ENCODE data around the gene AP1G2. TPM values are rescaled to one million over a fixed set of nuclear protein-coding genes. Genes with fewer than 3 reads are reported as not detected.

The AP1G2 gene
- 294 TPM for total RNA-seq

- peak; percentile 90 for DNase-seq (ENCODE audit: low spot score)
Observed at GRCh38 chr14:23567186-23568020, at the start of gene AP1G2. AP1G2 (minus strand) TSS chr14:23567791; CDS start chr14:23567314, 477 bp downstream.

GRCh38 chr14:23615856-23616255 lies 48.3 kb upstream of the AP1G2 start:
- DNase-seq (ENCODE audit: low spot score), result no peak

- DNase-seq (ENCODE audit: low spot score), result no peak
Observed at GRCh38 chr14:23614395-23614828, 46.8 kb upstream of the AP1G2 start.

- peak; percentile 32 for DNase-seq (ENCODE audit: low spot score)
Observed at GRCh38 chr14:23613242-23614070, 45.9 kb upstream of the AP1G2 start.

- DNase-seq (ENCODE audit: low spot score), result no peak
Observed at GRCh38 chr14:23612802-23613201, 45.2 kb upstream of the AP1G2 start.

GRCh38 chr14:23612354-23612732 lies 44.8 kb upstream of the AP1G2 start:
- no peak for DNase-seq (ENCODE audit: low spot score)

- no peak for DNase-seq (ENCODE audit: low spot score)
Observed at GRCh38 chr14:23610815-23611289, 43.3 kb upstream of the AP1G2 start.

GRCh38 chr14:23610090-23610814 lies 42.7 kb upstream of the AP1G2 start:
- DNase-seq (ENCODE audit: low spot score), result no peak

GRCh38 chr14:23609411-23610089 lies 42.0 kb upstream of the AP1G2 start:
- DNase-seq (ENCODE audit: low spot score), result peak; percentile 24

- DNase-seq (ENCODE audit: low spot score), result no peak
Observed at GRCh38 chr14:23609001-23609400, 41.4 kb upstream of the AP1G2 start.

GRCh38 chr14:23608454-23608853 lies 40.9 kb upstream of the AP1G2 start:
- DNase-seq (ENCODE audit: low spot score), result no peak

GRCh38 chr14:23605931-23606585 lies 38.5 kb upstream of the AP1G2 start:
- DNase-seq (ENCODE audit: low spot score), result no peak

- DNase-seq (ENCODE audit: low spot score), result no peak
Observed at GRCh38 chr14:23604675-23605170, 37.1 kb upstream of the AP1G2 start.

GRCh38 chr14:23604148-23604547 lies 36.6 kb upstream of the AP1G2 start:
- DNase-seq (ENCODE audit: low spot score), result no peak

GRCh38 chr14:23603103-23603502 lies 35.5 kb upstream of the AP1G2 start:
- DNase-seq (ENCODE audit: low spot score), result no peak

- DNase-seq (ENCODE audit: low spot score), result no peak
Observed at GRCh38 chr14:23602181-23603095, 34.8 kb upstream of the AP1G2 start.

- DNase-seq (ENCODE audit: low spot score), result no peak
Observed at GRCh38 chr14:23601845-23602180, 34.2 kb upstream of the AP1G2 start.

GRCh38 chr14:23601424-23601823 lies 33.8 kb upstream of the AP1G2 start:
- no peak for DNase-seq (ENCODE audit: low spot score)

GRCh38 chr14:23600806-23601205 lies 33.2 kb upstream of the AP1G2 start:
- no peak for DNase-seq (ENCODE audit: low spot score)

GRCh38 chr14:23600322-23600707 lies 32.7 kb upstream of the AP1G2 start:
- no peak for DNase-seq (ENCODE audit: low spot score)
